HG03565 (cell line): Measurements from ENCODE around the gene GAREM1.

ENCODE experiments used
- ATAC-seq: cut with Tn5 transposase; IDR thresholded peaks from one replicate; pipeline ENCODE4 v1.9.1; 2021; ENCODE audit warnings: mild to moderate bottlenecking, moderate library complexity; ENCODE audit not compliant: unreplicated experiment

GAREM1 gene

GRCh38 chr18:32459361-32460101 lies 11.2 kb downstream of the GAREM1 start:
- ATAC-seq = no peak

DNA sequence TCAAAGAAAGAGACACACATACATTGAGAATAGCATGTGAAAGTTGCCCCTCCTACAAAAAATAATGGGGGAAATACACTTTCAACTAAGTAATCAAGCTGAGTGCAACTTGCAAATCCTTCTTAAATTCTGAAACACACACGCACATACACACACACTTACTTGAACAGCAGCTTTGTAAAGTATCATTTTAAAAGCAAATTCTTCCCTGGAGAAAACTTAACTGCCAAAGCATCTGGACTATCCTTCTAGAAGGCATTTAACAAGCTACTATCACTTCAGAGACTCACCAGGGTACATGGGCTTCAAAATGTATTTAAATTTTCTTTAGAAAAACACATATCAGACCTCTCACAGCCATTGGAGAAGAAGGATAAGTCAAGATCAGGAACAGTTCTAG lies 15.3 kb downstream of the GAREM1 start:
- no peak for ATAC-seq

DNA sequence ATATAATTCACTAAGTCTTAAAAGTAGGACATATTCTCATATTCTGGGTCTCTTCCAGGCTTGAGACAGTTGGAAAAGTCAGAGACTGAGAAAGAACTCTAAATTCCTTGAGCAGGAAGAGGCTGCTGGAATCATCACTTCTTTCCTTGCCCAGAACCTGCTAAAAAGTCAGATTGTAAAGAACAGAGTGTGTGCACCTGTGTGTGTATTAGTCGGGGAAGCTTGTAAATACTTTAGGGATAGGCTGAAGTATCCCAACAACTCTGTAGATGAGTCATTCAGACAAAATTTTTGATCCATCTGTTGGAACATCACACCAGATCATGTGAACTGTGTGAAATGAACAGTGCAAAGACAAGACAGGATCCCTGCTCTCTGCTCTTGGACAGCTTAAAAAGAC lies 16.1 kb downstream of the GAREM1 start:
- no peak for ATAC-seq

DNA sequence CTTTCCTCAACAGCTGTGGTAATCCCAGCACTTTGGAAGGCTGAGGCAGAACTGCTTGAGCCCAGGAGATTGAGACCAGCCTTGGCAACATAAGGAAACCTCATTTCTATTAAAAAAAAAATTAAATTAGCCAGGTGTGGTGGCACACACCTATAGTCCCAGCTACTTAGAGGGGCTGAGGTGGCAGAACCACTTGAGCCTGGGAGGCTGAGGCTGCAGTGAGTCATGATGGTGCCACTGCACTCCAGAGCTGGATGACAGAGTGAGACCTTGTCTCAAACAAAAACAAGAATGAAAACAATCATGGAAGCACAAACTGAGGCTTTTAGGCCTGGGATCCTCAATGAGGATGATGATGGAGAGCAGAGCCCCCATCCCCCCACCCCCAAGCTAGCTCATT lies 19.8 kb downstream of the GAREM1 start:
- ATAC-seq = no peak

- ATAC-seq = no peak
These were observed 20.5 kb downstream of the GAREM1 start for GRCh38 chr18:32450026-32450691.

DNA sequence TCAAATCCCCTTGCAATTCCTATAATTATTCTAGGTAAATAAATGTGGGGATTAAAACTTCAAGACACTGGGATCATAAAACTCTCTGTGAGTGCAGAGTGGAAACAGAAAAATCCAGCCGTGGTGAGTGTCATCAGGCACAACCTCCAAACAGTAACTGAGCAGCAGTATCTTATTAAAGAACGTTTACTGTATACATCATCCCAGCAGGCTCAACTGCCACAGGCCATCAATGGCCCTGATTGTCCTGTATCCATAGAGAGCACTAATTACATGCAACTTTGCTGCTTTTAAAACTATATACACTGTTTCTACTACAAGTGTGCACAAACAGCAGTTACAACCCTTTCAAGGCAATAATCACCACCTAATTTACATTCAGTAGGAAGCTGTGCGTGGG lies 23.9 kb downstream of the GAREM1 start:
- no peak for ATAC-seq

DNA sequence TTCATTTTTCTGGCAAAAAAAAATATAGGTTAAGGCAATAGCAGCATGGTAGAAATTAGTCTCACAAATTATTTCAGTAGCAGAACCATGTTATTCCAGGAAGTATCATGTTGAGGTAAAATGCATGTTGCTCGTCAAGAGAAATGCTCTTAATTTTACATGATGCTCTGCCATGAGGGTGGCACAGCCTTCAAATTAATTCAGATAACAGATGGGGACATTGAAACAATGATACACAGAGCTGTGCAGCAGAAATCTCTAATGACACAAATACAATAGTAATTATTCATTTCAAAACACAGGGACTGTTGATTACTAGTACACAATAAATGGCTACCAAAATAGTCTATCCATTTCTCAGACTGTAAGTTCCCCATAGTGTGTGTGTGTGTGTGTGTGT lies 24.8 kb downstream of the GAREM1 start:
- ATAC-seq = no peak

GRCh38 chr18:32443706-32444215 lies 26.9 kb downstream of the GAREM1 start:
- no peak for ATAC-seq

DNA sequence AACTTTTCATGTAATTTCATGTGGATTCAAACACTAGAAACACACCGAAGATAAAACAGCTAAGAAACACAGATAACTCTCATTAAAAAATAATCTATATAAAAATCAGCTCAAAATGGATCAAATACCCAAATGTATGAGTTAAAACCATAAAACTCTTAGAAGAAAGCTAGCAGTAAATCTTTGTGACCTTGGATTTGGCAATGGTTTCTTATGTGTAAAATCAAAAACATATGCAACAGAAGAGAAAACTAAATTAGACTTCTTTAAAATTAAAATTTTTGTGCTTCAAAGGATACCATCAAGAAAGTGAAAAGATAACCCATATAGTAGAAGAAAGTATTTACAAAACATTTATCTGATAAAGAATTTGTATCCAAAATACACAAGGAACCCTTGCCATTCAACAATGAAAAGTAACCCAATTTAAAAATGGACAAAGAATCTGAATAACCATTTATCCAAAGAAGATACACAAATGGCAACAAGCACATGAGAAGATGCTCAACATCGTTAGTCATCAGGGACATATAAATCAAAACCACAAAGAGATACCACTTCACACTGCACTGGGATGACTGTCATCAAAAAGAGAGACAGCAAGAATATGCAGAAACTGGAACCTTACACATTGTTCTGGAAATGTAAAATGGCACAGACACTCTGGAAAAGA lies 27.5 kb downstream of the GAREM1 start:
- no peak for ATAC-seq

- ATAC-seq = no peak
These were observed 28.1 kb downstream of the GAREM1 start for GRCh38 chr18:32442575-32442974.

DNA sequence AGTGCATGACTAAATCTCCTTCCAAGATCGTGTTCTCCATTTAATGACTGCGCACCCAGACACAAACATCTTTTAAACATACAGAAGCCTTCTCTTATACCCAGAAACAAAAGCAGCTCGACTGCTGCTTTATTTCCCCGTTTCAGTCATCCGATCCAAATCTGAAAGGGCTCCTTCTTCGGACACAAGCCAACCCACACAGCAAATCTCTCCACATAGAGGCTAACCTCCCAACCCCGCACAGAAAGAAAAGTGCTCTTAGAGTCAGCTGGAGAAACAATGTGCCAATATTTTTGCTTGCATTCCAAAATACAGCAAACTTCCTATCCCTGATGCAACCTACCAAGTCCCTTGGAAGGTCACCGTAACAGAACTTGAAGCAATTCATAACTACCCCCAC lies 29.1 kb downstream of the GAREM1 start:
- ATAC-seq = no peak

- no peak for ATAC-seq
These were observed 30.2 kb downstream of the GAREM1 start for GRCh38 chr18:32440518-32440917.

- ATAC-seq = no peak
These were observed 30.9 kb downstream of the GAREM1 start for GRCh38 chr18:32439802-32440201.

GRCh38 chr18:32439241-32439640 lies 31.4 kb downstream of the GAREM1 start:
- no peak for ATAC-seq

DNA sequence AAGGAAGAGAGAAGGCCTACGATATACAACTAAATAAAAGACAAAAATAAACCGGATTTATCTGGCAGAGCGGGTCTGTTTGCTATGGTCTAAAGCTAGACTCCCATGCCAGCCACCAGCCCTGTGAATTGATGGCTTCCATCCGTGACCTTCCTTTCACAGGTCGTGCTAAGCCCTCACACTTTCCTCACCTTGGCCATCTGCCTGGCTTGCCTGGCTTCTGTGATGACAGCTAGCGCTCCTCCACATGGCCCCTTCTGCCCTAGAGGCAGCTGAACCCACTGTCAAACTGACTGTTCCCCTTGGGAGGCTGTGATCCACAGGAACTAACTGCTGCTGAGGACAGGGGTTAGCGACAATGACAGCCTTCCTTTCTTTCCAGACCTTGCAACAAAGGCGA lies 32.5 kb downstream of the GAREM1 start:
- no peak for ATAC-seq

- no peak for ATAC-seq
These were observed 33.4 kb downstream of the GAREM1 start for GRCh38 chr18:32437100-32437834.

GRCh38 chr18:32435631-32436500 lies 34.8 kb downstream of the GAREM1 start:
- no peak for ATAC-seq

GRCh38 chr18:32431753-32432152 lies 38.9 kb downstream of the GAREM1 start:
- ATAC-seq = no peak

DNA sequence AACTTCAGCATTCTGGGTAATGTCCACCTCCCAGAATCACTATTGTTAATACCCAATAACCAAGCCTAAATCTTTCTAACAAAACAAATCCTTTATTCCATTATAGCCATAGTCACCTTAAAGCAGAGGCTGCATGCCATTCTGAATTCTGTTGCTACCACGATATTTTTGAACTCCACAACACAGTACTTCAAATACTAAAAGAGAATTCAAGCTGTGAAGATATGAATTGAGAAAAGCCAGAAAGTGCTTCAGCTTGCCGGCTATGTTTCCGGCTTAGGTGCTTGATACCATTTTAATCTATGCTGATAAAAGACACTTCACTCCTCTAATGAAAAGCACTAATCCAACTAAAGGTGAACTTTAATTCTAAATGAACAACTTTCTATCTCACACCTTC lies 41.3 kb downstream of the GAREM1 start:
- ATAC-seq = no peak
